Neutrophil (primary cell): ENCODE results near the gene KCNK2.

Experiments used
- H3K27ac ChIP-seq: fragments of 200-600 bp; sonication (generic); 2 replicates; pipeline ENCODE4 v1.5.1; 2016; ENCODE audit warnings: mild to moderate bottlenecking, moderate library complexity
- H3K27me3 ChIP-seq: fragments of 200-600 bp; sonication (generic); 2 replicates; pipeline ENCODE4 v1.6.0; 2016; ENCODE audit warnings: mild to moderate bottlenecking
- H3K36me3 ChIP-seq: fragments of 200-600 bp; sonication (generic); 2 replicates; pipeline ENCODE4 v1.5.1; 2017
- H3K4me1 ChIP-seq, 2 experiments: fragments of 200-600 bp in 1 of 2; sonication (generic) in 1 of 2; 1 replicate in 1 of 2; 2 replicates in 1 of 2; pipeline versions ENCODE4 v1.5.1 to v1.6.1; 2013 to 2016; ENCODE audit warnings: low read depth in 1 of 2, low read length in 1 of 2, mild to moderate bottlenecking in 1 of 2, moderate library complexity in 1 of 2; ENCODE audit not compliant: control insufficient read depth in 1 of 2, insufficient read depth in 1 of 2
- H3K4me3 ChIP-seq, 2 experiments: fragments of 200-600 bp in 1 of 2; sonication (generic) in 1 of 2; 1 replicate in 1 of 2; 2 replicates in 1 of 2; pipeline ENCODE4 v1.5.1; 2013 to 2016; ENCODE audit warnings: low read depth in 1 of 2, low read length in 1 of 2, mild to moderate bottlenecking in 1 of 2, moderate library complexity in 1 of 2
- H3K9me3 ChIP-seq: fragments of 200-600 bp; sonication (generic); 2 replicates; pipeline ENCODE4 v1.5.1; 2016
- CTCF ChIP-seq: fragments of 200-600 bp; sonication (generic); IDR thresholded peaks from 2 replicates; pipeline ENCODE4 v1.5.1; 2016; ENCODE audit warnings: antibody characterized with exemption

KCNK2 gene

GRCh38 chr1:215045698-215046308 is 36.7 kb upstream of the KCNK2 start:
- no peaks in the 10 kb centered on the region for H3K9me3 ChIP-seq
- no peaks in the 10 kb centered on the region for H3K27me3 ChIP-seq
- no peaks in the 10 kb centered on the region for H3K36me3 ChIP-seq
- H3K27ac ChIP-seq, result no peak overlapping the region
- H3K4me3 ChIP-seq, result no peak overlapping the region
- H3K4me1 ChIP-seq, result no peaks in the 10 kb centered on the region
- TF ChIP-seq CTCF, result no peak

- H3K36me3 ChIP-seq, result no peaks in the 10 kb centered on the region
These were observed 30.1 kb upstream of the KCNK2 start for GRCh38 chr1:215052256-215053015.

GRCh38 chr1:215054266-215054665 is 28.3 kb upstream of the KCNK2 start:
- Histone ChIP-seq H3K9me3 (no peaks in the 10 kb centered on the region), H3K4me3 (no peak overlapping the region), H3K27ac (no peak overlapping the region), H3K36me3 (no peaks in the 10 kb centered on the region), H3K27me3 (no peaks in the 10 kb centered on the region), H3K4me1 (no peaks in the 10 kb centered on the region)
- TF ChIP-seq CTCF, result no peak

More at GRCh38 chr1:215052256-215053015, 30.1 kb upstream of the KCNK2 start:
- no peaks in the 10 kb centered on the region for H3K9me3 ChIP-seq
- no peak overlapping the region for H3K4me3 ChIP-seq
- TF ChIP-seq CTCF, result no peak
- H3K27ac ChIP-seq, result no peak overlapping the region
- H3K4me1 ChIP-seq, result no peaks in the 10 kb centered on the region
- no peaks in the 10 kb centered on the region for H3K27me3 ChIP-seq

- no peak for TF ChIP-seq CTCF
- H3K27ac ChIP-seq, result no peak overlapping the region
- H3K27me3 ChIP-seq, result no peaks in the 10 kb centered on the region
- H3K36me3 ChIP-seq, result no peaks in the 10 kb centered on the region
- no peaks in the 10 kb centered on the region for H3K4me1 ChIP-seq
- H3K4me3 ChIP-seq, result no peak overlapping the region
- H3K9me3 ChIP-seq, result no peaks in the 10 kb centered on the region
These were observed 27.1 kb upstream of the KCNK2 start for GRCh38 chr1:215055281-215055935.

- H3K4me3 ChIP-seq, result no peak overlapping the region
- no peak for TF ChIP-seq CTCF
- H3K9me3 ChIP-seq, result no peaks in the 10 kb centered on the region
- H3K36me3 ChIP-seq, result no peaks in the 10 kb centered on the region
- H3K27me3 ChIP-seq, result no peaks in the 10 kb centered on the region
- H3K27ac ChIP-seq, result no peak overlapping the region
- no peaks in the 10 kb centered on the region for H3K4me1 ChIP-seq
These were observed 26.0 kb upstream of the KCNK2 start for GRCh38 chr1:215056584-215056983.
